Measurements from ENCODE around the gene ZER1.
"Not testable (repeated sequence)": the region's sequence is repeated elsewhere in the genome, so short reads cannot be mapped to it uniquely, and the experiment has no call there.

The ZER1 gene

DNA sequence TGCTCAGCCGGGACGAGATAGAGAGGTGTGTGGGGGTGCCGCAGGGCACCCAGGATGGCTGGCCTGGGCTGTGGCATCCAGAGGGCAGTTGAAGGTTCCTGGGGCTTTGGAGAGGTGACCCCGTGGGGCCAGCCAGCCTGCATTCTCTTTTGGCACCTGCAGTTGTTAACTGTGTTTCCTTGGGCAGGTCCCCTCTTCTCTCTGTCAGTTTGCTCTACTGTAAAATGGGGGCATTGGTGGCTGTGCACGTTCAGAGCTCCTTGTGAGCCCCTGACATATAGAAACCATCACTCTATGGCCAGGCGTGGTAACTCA lies 56.3 kb downstream of the ZER1 start:
- DNase-seq (ENCODE audit: low spot score): no peak

DNA sequence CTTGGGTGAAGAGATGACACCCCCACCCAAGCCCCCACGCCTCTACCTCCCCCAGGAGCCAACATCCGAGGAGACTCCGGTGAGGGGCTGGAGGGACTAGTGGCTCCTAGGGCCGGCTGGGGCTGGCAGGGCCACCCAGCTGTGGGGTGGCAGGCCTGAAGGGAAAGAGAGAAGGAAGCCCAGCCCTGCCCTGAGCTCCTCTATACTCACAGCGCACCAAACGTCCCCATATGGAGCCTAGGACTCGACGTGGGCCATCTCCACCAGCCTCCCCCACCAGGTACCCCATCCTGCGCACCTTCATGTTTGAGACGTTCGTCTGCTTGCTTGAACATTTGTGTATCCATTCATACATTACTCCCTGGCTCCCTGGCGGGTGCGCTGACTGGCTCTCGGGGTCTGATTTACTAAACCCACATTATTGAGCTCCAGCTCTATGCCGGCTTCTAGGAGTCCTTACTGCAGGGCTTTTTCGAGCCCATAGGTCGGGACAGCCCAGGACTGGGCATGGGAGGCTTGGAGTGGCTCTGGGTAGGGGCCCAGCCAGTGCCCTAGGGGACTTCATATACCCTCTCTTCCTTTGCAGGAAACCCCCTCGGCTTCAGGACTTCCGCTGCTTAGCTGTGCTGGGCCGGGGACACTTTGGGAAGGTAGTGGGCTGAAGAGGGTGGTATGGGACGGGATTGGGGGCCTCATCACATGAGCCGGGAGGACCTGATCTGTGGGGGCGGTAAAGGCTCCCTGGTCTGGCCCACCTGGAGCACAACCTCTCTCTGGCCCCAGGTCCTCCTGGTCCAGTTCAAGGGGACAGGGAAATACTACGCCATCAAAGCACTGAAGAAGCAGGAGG lies 56.9 kb downstream of the ZER1 start:
- DNase-seq (ENCODE audit: low spot score): peak; percentile 18

DNA sequence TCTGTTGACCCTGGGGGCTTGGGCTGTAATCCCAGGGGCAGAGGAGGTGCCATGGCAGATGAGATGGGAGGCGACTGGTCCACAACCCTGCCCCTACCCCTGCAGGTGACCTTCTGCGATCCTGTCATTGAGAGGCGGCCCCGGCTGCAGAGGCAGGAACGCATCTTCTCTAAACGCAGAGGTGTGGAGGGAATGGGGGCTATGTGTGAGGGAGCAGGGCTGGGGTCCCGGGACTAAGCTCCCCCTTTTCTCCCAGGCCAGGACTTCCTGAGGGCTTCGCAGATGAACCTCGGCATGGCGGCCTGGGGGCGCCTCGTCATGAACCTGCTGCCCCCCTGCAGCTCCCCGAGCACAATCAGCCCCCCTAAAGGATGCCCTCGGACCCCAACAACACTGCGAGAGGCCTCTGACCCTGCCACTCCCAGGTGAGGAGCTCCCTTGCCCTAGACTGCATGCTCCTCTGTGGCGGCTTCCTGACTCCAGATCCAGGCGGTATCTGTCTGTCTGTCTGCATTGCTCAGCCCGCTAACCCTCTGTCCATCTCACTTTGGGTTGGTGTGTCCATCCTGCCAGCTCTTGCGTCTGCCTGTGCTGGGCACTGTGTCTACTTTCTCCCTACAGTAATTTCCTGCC lies 57.7 kb downstream of the ZER1 start:
- no peak for DNase-seq (ENCODE audit: low spot score)

DNA sequence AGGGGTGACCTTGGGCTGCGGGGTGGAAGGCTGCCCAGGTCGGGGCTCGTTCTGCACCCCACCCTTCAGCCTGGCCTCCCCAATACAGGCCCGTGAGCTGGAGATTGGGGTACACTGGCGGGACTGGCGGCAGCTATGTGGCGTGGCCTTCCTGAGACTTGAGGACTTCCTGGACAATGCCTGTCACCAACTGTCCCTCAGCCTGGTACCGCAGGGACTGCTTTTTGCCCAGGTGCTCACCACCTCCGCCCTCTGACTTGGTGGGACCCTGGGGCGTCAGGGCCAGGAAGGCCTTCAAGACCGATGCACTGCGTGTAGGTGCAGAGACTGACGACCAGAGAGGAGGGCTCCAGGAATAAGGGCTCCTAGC lies 58.3 kb downstream of the ZER1 start:
- no peak for DNase-seq (ENCODE audit: low spot score)

DNA sequence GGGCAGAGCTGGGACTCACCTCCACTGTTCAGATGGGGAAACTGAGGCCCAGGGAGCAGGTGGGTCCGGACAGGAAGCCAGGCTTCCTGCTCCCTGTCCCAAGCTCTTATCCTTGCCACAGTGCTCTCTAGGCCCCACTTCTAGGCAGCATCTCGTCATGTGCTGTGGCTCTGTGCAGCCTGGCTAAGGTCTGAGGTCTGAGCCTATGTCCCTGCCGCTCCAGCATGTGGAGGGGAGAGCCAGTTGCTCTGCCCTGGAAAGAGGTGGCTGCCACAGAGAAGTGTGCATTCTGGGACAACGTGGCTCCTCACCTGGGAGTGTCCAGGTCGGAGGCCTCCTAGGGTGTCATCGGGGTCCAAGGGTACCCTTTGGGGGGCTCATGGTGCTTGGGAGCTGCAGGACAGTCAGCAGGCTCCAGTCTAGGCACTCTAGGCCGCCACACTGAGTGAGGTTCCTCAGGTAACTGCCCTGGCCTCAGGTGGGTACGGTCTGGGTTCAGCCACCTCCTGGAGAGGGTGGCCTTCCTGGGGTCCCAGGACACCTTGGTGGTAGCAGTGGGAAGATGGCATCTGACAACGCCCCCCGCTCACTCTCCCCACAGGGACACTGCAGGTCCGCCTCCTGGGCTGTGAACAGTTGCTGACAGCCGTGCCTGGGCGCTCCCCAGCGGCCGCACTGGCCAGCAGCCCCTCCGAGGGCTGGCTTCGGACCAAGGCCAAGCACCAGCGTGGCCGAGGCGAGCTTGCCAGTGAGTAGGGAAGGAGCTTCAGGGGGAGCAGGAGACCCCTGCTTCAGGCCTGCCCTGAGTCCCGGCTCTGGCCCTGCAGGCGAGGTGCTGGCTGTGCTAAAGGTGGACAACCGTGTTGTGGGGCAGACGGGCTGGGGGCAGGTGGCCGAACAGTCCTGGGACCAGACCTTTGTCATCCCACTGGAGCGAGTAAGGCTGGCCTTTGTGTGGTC lies 59.0 kb downstream of the ZER1 start:
- no peak for DNase-seq (ENCODE audit: low spot score)

DNA sequence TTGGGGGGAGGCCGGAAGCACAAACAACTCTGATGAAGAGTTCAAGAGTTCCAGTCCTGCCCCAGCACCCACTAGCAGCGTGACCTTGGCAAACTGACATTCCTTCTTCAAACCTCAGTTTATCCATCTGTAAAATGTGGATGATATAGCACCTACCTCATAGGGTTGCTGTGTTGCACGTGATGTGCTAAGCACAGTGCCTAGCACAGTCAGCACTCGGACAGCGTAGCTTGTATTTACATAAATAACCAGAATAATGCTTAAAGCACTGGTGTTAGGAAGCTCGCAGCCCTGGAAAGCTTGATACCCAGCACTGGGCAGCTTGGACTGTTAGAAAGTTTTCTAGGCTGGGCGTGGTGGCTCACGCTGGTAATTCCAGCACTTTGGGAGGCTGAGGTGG lies 64.3 kb downstream of the ZER1 start:
- no peak for DNase-seq (ENCODE audit: low spot score)

DNA sequence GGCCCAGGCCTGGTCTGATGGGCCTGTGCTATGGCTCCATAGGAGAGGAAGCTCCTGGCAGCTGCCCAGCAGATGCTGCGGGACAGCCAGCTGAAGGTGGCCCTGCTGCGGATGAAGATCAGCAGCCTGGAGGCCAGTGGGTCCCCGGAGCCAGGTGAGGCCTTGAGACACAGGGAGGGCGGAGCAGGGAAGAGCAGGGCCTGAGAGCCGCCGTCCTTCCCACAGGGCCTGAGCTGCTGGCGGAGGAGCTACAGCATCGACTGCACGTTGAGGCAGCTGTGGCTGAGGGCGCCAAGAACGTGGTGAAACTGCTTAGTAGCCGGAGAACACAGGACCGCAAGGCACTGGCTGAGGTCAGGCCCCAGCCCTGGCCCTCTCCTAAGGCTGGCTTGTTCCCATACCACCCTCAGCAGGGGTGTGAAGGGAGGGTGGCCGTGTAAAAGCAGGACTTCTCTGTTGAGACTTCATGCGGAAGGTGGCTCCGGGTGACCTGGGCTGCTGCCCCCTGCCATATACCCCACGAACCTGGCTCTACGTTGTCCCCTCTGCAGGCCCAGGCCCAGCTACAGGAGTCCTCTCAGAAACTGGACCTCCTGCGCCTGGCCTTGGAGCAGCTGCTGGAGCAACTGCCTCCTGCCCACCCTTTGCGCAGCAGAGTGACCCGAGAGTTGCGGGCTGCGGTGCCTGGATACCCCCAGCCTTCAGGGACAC lies 64.9 kb downstream of the ZER1 start:
- no peak for DNase-seq (ENCODE audit: low spot score)

DNA sequence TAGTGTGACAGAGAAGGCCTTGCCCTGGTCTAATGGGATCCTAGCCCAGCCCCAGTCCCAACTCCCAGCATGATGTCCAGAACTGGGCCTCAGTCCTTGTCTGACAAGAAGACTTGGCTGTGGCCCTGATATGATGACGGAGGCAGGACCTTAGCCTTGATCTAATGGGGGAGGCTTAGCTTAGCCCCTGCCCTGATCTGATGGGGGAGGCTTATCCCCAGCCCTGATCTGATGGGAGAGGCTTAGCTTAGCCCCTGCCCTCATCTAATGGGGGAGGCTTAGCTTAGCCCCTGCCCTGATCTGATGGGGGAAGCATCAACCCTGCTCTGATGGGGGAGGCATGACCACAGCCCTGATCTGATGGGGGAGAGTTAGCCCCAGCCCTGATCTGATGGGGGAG lies 65.7 kb downstream of the ZER1 start:
- no peak for DNase-seq (ENCODE audit: low spot score)

DNA sequence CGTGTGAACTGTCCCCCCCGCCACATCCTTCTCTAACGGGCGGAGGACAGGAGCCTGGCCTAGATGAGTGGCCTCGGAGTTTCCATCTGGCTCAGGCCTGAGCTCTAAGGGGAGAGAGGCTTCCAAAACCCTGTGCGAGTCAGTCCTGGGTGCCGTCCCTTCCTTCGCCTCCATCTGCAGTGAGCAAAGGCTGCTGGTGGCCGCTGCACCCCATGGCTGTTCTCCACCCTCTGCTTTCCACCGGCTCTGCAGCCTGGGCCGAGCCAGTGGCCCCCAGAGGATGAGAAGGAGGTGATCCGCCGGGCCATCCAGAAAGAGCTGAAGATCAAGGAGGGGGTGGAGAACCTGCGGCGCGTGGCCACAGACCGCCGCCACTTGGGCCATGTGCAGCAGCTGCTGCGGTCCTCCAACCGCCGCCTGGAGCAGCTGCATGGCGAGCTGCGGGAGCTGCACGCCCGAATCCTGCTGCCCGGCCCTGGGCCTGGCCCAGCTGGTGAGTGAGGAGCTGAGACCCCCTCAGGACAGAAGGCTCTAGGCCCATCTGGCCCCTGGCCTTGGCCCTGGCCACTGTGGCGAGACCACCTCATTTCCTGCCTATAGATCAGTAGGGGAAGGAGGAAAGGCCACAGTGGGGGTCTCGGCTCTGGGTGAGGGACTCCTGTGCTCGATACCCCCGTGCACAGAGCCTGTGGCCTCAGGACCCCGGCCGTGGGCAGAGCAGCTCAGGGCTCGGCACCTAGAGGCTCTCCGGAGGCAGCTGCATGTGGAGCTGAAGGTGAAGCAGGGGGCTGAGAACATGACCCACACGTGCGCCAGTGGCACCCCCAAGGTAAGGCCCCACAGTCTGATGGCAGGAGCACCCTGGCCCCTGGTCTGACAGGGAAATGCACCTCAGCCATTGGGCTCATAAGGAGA lies 66.4 kb downstream of the ZER1 start:
- DNase-seq (ENCODE audit: low spot score): peak; percentile 22

DNA sequence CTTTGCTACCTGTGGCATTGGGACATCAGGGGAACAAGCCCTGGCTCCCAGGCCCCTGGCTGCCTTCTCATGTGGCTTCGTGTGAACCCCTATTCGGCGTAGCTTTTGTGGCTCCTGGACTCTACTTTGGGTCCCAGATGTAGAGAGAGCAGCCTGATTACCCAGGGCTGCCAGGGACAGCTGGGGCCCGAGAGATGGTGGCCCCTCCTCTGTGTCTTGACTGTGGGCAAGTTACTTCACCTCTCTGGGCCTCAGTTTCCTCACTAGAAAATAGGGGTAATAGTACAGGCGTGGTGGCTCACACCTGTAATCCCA lies 67.4 kb downstream of the ZER1 start:
- DNase-seq (ENCODE audit: low spot score): no peak

DNA sequence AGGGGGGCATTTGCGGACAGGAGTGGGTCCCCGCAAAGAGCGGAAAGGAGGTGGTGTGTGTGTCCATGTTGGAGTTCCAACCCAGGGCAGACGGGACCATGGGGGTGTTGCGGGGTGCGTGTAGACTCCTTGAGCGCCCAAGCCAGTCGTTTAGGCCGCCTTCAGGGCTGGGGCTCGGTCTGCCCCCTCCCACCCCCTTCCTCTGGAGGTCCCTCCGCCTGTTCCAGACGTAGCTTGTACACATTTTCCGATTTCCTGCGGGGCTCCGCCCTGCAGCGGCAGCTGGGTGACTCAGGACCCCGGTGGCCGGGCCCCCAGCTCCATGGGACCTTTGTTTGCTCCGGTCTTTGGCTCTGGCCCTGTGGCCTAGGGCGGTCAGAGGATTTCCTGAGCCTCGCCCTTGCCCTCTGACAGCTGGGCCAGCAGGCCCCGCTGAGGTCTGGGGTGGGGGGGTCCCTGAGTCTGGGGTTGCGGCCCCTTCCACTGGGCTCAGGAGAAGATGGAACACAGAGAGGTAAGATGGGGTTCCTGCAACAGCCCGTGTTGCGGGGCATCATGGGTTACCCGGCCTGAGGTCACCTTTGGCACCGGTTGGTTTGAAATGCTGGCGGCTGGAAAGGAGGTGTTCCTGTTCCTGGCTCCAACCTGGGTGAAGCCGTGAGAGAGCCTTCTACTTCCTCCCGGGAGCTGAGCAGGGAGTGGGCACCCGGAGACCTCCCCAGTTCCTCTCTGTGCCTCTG lies 67.9 kb downstream of the ZER1 start:
- DNase-seq (ENCODE audit: low spot score): peak; percentile 31

DNA sequence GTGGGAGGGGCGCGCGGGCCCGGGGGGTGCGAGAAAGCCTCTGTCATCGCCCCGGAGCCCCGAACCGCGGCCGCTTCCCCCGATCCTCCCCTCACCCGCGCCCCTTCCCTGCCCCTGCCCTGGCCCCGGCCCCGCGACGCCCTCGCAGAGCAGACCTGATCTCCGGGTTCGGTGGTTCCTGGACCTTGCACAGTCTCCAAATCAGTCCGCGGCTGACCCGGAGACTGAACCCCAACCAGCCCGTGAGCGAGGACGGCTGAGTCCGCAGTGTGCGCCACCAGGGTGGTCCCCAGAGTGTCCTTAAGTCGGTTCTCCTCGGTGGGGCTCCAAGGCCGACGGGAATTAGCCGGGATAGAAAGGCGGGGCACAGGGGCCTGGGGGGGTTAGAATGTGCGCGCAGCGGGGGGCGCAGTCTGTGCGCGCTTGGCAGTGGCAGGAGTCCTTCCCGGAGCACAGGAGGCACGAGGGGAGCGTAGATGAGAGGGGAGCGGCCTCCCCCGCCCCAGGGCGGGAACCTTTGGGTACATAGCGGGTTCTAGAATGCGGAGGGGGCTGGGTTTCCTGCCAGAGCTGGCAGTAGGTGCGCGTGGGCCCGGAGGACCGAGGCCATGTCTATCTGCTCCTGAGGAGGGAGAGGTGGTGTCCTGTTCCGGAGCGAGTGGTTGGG lies 68.6 kb downstream of the ZER1 start:
- DNase-seq (ENCODE audit: low spot score): peak; percentile 78

DNA sequence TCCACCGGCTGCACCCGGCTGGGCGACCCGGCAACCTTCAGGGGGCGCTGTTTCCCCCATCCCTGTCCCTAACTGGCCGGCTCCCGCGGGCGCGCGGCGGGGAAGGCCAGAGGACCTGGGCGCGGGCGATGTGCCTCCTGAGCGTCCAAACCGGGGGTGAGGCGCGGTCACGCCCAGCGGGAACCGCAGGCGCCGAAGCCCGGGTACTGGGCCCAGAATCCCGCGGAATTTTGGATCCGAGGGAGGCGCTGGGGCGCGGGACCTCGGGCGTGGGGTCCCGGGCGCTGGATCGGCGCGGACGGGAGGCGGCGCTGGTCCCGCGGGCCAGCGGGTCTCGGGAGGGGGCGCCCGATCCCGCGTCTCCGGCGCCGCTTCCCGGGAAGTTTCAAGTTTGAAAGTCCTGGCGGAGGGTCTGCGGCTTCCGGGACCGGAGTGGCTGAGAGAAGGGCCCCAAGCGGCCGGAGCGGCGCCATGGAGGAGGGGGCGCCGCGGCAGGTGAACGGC lies 69.2 kb downstream of the ZER1 start, which contains the start of gene PKN3:
TSS of gene PKN3 (plus strand) at position 59 of the 504 bp plus-strand sequence. CDS start at position 472, 413 bp downstream.
- peak; percentile 96 for DNase-seq (ENCODE audit: low spot score)

DNA sequence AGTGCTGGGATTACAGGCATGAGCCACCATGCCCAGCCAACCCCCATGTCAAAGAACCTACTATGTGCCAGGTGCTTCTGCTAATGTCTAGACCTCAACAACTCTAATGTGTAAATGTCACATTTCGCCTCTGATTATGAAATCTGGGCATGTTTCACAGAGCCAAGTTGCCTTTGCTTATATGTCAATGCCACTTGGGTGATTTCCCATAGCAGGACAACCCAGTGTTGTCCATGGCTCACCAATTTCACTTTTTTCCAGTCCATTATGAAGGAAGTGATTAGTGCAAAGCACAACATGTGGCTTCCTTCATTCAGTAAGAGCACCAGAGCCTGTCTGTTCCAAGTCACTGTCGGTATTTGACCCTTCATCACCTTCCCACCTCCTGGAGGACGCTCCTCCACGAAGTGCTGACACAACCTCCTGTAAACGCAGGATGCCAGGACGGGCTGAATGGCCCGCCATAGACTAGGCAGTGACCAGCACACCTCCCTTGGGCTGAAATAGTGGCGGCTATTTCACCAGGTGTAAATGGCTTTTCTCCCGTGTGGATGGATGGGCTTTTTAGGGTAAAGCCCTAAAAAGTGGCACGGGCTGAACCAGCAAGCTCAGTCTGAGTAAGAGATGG lies 70.4 kb downstream of the ZER1 start:
- DNase-seq (ENCODE audit: low spot score): no peak

DNA sequence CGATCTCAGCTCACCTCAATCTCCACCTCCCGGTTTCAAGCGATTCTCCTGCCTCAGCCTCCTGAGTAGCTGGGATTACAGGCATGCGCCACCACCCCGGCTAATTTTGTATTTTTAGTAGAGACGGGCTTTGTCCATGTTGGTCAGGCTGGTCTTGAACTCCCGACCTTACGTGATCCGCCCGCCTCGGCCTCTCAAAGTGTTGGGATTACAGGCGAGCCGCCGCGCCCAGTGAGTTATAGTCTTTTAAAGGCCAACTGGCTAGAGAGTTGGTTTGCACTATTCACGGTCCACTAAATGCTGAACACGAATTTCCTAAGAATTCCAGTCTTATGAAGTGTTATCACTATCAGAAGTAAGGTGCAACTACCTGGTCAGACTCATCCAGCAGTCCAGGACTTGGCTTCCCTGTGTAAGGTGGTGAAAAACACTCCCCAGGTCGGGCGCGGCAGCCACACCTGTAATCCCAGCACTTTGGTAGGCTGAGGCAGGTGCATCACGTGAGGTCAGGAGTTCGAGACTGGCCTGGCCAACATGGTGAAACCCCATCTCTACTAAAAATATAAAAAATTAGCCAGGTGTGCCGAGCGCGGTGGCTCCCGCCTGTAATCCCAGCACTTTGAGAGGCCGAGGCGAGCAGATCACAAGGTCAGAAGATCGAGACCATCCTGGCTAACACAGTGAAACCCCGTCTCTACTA lies 72.5 kb downstream of the ZER1 start:
- DNase-seq (ENCODE audit: low spot score): not testable (repeated sequence)

DNA sequence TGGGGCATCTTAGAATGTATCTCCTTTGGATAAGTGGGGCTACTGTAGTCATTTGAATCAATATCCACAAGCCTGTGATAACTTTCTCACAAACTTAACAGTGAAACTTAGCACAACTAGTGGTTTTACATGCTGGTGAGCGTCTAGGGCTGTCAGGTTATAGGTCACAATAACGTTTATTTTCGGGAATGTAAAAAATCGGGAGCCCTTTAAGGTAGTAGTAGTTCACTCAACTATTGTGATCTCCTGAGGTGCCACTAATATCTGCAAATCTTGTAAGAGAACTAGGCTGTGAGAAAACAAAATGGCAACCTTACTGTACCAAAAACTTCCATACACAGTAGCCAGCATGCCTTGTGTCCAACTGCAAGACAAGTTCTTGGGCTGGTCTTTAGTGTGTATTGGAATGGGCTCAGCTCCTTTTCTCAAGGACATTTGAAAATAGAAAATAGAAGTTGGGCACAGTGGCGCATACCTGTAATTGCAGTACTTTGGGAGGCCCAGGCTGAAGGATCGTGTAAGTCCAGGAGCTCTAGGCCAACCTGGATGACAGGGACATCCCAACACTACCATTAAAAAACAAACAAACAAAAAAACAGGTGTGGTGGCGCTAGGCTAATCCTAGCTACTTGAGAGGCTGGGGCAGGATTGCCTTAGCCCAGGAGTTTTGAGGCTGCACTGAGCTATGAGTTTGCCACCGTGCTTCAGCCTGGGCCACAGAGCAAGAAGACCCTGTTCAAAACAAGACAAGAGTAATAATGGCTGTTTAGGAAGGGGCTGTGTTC lies 74.6 kb downstream of the ZER1 start:
- DNase-seq (ENCODE audit: low spot score): no peak

DNA sequence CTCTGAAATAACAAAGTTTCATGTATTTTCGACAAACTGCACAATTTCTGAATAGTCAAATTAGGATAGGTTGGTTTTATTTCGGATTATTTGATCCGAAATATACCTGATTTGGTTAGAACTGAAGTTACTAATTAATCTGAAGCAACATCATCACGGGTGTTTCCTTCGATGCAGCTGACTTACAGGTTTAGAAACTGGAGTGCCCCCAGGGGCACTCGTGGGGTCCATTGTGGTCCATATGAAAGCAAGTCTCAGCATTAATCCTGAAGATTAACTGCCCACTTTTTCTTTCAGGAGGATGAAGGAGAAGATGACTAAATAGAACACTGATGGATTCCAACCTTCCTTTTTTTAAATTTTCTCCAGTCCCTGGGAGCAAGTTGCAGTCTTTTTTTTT lies 77.4 kb downstream of the ZER1 start:
- DNase-seq (ENCODE audit: low spot score): no peak

DNA sequence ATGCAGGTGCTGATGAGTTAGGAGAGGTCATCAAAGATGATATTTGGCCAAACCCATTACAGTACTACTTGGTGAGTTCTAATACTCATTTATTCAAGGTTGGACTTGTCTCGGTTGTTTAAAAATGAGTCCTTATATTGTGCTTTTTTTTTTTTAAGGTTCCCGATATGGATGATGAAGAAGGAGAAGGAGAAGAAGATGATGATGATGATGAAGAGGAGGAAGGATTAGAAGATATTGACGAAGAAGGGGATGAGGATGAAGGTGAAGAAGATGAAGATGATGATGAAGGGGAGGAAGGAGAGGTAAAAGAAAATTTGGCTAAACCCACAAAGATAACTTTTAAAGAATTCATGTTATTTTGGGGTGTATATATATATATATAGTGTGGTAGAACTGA lies 78.0 kb downstream of the ZER1 start:
- not testable (repeated sequence) for DNase-seq (ENCODE audit: low spot score)

Data from D341Med (cell line).